GM12878 (cell line): ENCODE results near the gene MYT1.

ENCODE experiments used
- CREM ChIP-seq: IDR thresholded peaks from 2 replicates; pipeline ENCODE4 v1.6.1; 2014; ENCODE audit warnings: antibody characterized with exemption, low read depth
- CTCF ChIP-seq, 3 experiments: IDR thresholded peaks in 2 of 3; conservative IDR thresholded peaks in 1 of 3; 2 replicates each; pipeline ENCODE4 v1.5.1; 2011; ENCODE audit warnings: low read depth in 3 of 3, low read length in 3 of 3, mild to moderate bottlenecking in 3 of 3, control low read depth in 2 of 3, moderate library complexity in 2 of 3, inconsistent platforms in 1 of 3, mixed read lengths in 1 of 3; ENCODE audit not compliant: control insufficient read depth in 2 of 3, insufficient read depth in 1 of 3; ENCODE audit errors: extremely low read depth in 1 of 3
- HDAC6 ChIP-seq: fragments of 200-600 bp; sonication (generic); IDR thresholded peaks from one replicate; pipeline ENCODE4 v1.8.0; 2017; ENCODE audit warnings: antibody characterized with exemption; ENCODE audit not compliant: unreplicated experiment
- MXI1 ChIP-seq: fragments of 150-350 bp; IDR thresholded peaks from 2 replicates; pipeline ENCODE4 v1.6.1; 2011; ENCODE audit warnings: low read depth, mild to moderate bottlenecking, inconsistent platforms, low read length, improper control_type of control experiment
- TAF1 ChIP-seq: IDR thresholded peaks from 2 replicates; pipeline ENCODE4 v1.6.1; 2011; ENCODE audit warnings: mild to moderate bottlenecking, low read depth, low read length, borderline replicate concordance
- YBX1 ChIP-seq: fragments of 450-650 bp; IDR thresholded peaks from 2 replicates; pipeline ENCODE4 v1.6.1; 2016; ENCODE audit warnings: antibody characterized with exemption
- YY1 ChIP-seq: IDR thresholded peaks from 2 replicates; pipeline ENCODE4 v1.6.1; 2011; ENCODE audit warnings: low read depth, mild to moderate bottlenecking, low read length
- ZNF274 ChIP-seq: IDR thresholded peaks from one replicate; pipeline ENCODE4 v1.8.0; 2011; ENCODE audit not compliant: insufficient read length, insufficient read depth
- ZNF384 ChIP-seq: IDR thresholded peaks from 2 replicates; pipeline ENCODE4 v1.6.1; 2012; ENCODE audit warnings: low read depth, mild to moderate bottlenecking, low read length, improper control_type of control experiment, borderline replicate concordance
- TF ChIP-seq, protein P1 (sequence below): IDR thresholded peaks from 2 replicates; pipeline ENCODE4 v1.6.1; 2012; ENCODE audit warnings: low read length, inconsistent platforms
- TF ChIP-seq, protein P2 (sequence below): IDR thresholded peaks from 2 replicates; pipeline ENCODE4 v1.6.1; 2012; ENCODE audit warnings: mild to moderate bottlenecking, low read depth, low read length
- TF ChIP-seq, protein P3 (sequence below): fragments of 450-650 bp; formaldehyde crosslinking; IDR thresholded peaks from 2 replicates; pipeline ENCODE4 v1.4.0; 2020; ENCODE audit warnings: mild to moderate bottlenecking, moderate library complexity

DNA sequence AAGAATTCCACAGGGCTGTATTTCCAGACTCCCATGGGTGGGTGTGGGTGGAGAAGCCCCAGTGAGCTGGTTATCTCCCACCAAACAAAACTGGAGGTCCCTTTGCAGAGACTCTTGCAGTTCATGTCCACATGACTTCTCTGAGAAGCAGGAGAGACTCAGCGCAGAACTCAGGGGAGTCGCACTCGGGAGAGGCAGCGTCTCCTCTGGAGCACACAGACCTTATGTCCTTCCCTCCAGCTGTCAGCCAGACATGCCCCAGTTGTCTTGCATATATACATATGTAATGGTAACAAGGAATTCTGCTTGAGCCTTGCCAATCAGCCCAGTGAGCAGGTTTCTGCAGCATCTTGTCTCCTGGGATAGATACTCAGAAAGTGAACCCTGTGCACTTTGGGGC, 23.8 kb downstream of the MYT1 start:
- no peak for TF ChIP-seq TAF1
- TF ChIP-seq, protein P1, sequence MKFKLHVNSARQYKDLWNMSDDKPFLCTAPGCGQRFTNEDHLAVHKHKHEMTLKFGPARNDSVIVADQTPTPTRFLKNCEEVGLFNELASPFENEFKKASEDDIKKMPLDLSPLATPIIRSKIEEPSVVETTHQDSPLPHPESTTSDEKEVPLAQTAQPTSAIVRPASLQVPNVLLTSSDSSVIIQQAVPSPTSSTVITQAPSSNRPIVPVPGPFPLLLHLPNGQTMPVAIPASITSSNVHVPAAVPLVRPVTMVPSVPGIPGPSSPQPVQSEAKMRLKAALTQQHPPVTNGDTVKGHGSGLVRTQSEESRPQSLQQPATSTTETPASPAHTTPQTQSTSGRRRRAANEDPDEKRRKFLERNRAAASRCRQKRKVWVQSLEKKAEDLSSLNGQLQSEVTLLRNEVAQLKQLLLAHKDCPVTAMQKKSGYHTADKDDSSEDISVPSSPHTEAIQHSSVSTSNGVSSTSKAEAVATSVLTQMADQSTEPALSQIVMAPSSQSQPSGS, result no peak
- no peak for TF ChIP-seq ZNF274
- TF ChIP-seq CREM, result no peak
- TF ChIP-seq, protein P2, sequence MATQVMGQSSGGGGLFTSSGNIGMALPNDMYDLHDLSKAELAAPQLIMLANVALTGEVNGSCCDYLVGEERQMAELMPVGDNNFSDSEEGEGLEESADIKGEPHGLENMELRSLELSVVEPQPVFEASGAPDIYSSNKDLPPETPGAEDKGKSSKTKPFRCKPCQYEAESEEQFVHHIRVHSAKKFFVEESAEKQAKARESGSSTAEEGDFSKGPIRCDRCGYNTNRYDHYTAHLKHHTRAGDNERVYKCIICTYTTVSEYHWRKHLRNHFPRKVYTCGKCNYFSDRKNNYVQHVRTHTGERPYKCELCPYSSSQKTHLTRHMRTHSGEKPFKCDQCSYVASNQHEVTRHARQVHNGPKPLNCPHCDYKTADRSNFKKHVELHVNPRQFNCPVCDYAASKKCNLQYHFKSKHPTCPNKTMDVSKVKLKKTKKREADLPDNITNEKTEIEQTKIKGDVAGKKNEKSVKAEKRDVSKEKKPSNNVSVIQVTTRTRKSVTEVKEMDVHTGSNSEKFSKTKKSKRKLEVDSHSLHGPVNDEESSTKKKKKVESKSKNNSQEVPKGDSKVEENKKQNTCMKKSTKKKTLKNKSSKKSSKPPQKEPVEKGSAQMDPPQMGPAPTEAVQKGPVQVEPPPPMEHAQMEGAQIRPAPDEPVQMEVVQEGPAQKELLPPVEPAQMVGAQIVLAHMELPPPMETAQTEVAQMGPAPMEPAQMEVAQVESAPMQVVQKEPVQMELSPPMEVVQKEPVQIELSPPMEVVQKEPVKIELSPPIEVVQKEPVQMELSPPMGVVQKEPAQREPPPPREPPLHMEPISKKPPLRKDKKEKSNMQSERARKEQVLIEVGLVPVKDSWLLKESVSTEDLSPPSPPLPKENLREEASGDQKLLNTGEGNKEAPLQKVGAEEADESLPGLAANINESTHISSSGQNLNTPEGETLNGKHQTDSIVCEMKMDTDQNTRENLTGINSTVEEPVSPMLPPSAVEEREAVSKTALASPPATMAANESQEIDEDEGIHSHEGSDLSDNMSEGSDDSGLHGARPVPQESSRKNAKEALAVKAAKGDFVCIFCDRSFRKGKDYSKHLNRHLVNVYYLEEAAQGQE, result no peak
- no peak for TF ChIP-seq YBX1
- TF ChIP-seq CTCF (IDR thresholded peaks at IDR 0.05 in 2 of 3, conservative IDR thresholded peaks at IDR 0.05 in 1 of 3; ENCODE audit: control insufficient read depth in 2 of 3, extremely low read depth in 1 of 3, insufficient read depth in 1 of 3, low read depth in 3 of 3, low read length in 3 of 3), result no peak
- no peak for TF ChIP-seq HDAC6
- TF ChIP-seq MXI1, result no peak
- TF ChIP-seq YY1, result no peak
- TF ChIP-seq ZNF384, result no peak
- TF ChIP-seq, protein P3, sequence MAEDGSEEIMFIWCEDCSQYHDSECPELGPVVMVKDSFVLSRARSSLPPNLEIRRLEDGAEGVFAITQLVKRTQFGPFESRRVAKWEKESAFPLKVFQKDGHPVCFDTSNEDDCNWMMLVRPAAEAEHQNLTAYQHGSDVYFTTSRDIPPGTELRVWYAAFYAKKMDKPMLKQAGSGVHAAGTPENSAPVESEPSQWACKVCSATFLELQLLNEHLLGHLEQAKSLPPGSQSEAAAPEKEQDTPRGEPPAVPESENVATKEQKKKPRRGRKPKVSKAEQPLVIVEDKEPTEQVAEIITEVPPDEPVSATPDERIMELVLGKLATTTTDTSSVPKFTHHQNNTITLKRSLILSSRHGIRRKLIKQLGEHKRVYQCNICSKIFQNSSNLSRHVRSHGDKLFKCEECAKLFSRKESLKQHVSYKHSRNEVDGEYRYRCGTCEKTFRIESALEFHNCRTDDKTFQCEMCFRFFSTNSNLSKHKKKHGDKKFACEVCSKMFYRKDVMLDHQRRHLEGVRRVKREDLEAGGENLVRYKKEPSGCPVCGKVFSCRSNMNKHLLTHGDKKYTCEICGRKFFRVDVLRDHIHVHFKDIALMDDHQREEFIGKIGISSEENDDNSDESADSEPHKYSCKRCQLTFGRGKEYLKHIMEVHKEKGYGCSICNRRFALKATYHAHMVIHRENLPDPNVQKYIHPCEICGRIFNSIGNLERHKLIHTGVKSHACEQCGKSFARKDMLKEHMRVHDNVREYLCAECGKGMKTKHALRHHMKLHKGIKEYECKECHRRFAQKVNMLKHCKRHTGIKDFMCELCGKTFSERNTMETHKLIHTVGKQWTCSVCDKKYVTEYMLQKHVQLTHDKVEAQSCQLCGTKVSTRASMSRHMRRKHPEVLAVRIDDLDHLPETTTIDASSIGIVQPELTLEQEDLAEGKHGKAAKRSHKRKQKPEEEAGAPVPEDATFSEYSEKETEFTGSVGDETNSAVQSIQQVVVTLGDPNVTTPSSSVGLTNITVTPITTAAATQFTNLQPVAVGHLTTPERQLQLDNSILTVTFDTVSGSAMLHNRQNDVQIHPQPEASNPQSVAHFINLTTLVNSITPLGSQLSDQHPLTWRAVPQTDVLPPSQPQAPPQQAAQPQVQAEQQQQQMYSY, result no peak
